Bronchial epithelial cell (primary cell): ENCODE results near the gene DZIP3. TPM values are rescaled to one million over a fixed set of nuclear protein-coding genes. Genes with fewer than 3 reads are reported as not detected.

ENCODE experiments used
- DNase-seq: peaks from one replicate; pipeline ENCODE4 v3.0.0-alpha.2; 2010; ENCODE audit warnings: low read depth
- FAIRE-seq: peaks from 2 replicates; lab custom pipeline; 2011; peaks lifted over from hg19 to GRCh38; lab: Jason Lieb, UNC
- H3K27me3 ChIP-seq: 2 replicates; pipeline ENCODE4 v1.5.1; 2011; ENCODE audit warnings: low read length; ENCODE audit not compliant: control insufficient read depth, insufficient read depth
- H3K36me3 ChIP-seq: 2 replicates; pipeline ENCODE4 v1.5.1; 2011; ENCODE audit warnings: low read length; ENCODE audit not compliant: control insufficient read depth, insufficient read depth
- H3K4me3 ChIP-seq: 2 replicates; pipeline ENCODE4 v1.5.1; 2011; ENCODE audit warnings: mild to moderate bottlenecking, low read depth, low read length, control low read depth
- CTCF ChIP-seq: IDR thresholded peaks from 2 replicates; pipeline ENCODE4 v1.5.1; 2011; ENCODE audit warnings: mild to moderate bottlenecking, moderate library complexity, low read length, control low read depth, inconsistent platforms; ENCODE audit not compliant: insufficient read depth, severe bottlenecking
- total RNA-seq: library from RNA; depleted of rRNA; stranded (reverse); fragments of >200 nt; gene quantifications from 2 replicates; pipeline ENCODE4 v1.2.1, GENCODE V29; 2014

DZIP3 gene
- total RNA-seq, 1 donor from 2014 or later = 1.6 TPM

- Histone ChIP-seq H3K4me3 (no peak overlapping the region), H3K36me3 (no peaks in the 10 kb centered on the region), H3K27me3 (no peaks in the 10 kb centered on the region)
- DNase-seq (no peak), FAIRE-seq (no peak)
- no peak for TF ChIP-seq CTCF
Measured at GRCh38 chr3:108705045-108705444, 115.5 kb downstream of the DZIP3 start.

GRCh38 chr3:108713009-108713516 lies 123.5 kb downstream of the DZIP3 start:
- no peaks in the 10 kb centered on the region for H3K36me3 ChIP-seq
- H3K27me3 ChIP-seq = no peaks in the 10 kb centered on the region
- DNase-seq = no peak
- TF ChIP-seq CTCF = no peak
- FAIRE-seq = no peak
- no peak overlapping the region for H3K4me3 ChIP-seq

DNA sequence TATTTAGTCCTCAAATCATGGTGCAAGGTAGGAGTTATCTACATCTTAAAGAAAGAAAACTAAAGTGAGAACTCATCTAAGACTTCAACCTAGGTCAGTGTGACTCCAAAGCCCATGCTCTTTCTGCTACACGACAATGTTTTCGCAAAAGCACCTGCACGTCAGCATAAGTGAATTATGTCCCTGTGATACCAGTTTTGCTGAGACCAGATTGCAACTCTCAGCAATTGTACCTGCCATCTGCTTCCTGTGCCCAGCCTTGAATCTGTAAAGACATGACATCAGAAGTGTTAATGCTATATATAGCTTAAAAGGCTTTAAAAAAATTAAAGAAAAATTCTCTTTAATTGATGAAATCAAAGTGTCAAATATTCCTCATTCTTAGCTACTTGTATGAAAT lies 124.3 kb downstream of the DZIP3 start:
- FAIRE-seq (no peak), DNase-seq (no peak)
- H3K4me3 ChIP-seq = no peak overlapping the region
- no peak for TF ChIP-seq CTCF
- no peaks in the 10 kb centered on the region for H3K36me3 ChIP-seq
- H3K27me3 ChIP-seq = no peaks in the 10 kb centered on the region

GRCh38 chr3:108718454-108718853 lies 128.9 kb downstream of the DZIP3 start:
- Histone ChIP-seq H3K4me3 (no peak overlapping the region), H3K36me3 (no peaks in the 10 kb centered on the region), H3K27me3 (no peaks in the 10 kb centered on the region)
- FAIRE-seq (no peak), DNase-seq (no peak)
- TF ChIP-seq CTCF = no peak

DNA sequence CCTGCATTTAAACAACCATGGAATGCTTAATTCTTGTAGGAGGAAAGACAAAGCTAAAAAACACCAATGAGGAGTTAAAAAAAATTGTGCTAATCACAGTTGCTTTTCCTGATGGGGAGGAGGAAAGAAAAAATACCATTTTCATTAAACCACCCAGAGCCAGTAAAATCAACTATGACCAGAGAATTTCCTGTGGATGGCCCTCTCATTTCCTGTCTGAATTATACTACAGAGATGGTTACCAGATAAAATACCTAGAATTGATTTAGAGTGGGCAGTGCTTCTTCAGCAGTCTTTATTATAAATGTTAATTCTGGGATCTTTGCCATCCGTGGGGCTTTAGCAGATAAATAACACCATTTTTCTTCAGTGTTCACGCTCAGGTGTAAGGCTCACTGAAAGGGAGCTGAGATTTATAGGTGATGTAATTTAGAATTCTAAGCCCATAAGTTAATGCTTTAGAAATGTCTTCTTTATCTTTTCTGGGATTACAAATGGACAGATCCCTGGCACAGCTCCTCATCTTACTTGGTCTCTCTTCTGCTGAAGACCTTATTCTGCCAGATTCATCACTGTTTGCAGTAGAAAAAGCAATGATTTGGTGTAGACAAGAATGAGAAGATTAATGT lies 129.8 kb downstream of the DZIP3 start:
- H3K27me3 ChIP-seq = no peaks in the 10 kb centered on the region
- no peaks in the 10 kb centered on the region for H3K36me3 ChIP-seq
- TF ChIP-seq CTCF = no peak
- DNase-seq = no peak
- H3K4me3 ChIP-seq = no peak overlapping the region
- FAIRE-seq = no peak

DNA sequence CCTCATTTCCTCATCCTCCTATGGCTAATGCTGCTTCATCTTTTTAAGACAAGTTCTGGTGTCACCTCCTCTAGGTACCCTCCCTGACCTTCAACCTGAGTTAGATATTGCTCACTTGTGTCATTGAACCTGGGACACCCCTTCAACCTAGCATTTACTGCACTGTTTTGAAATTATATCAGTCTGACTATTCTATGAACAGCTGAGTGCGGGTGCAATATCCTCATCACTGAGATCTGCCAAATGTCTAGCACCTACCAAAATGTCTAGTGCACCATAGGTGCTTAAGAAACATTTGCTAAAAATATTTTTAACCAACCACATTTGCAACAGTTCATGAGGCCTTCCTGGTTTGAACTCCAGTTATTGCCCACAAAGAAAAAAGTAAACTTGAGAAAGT lies 133.2 kb downstream of the DZIP3 start:
- TF ChIP-seq CTCF = no peak
- no peaks in the 10 kb centered on the region for H3K36me3 ChIP-seq
- FAIRE-seq = no peak
- H3K27me3 ChIP-seq = no peaks in the 10 kb centered on the region
- H3K4me3 ChIP-seq = no peak overlapping the region
- DNase-seq = no peak
